ENCODE results near the gene RUFY3. TPM values are rescaled to one million over a fixed set of nuclear protein-coding genes. Genes with fewer than 3 reads are reported as not detected.

The RUFY3 gene
- total and polyA plus RNA-seq, 2 of the 13 experiments (the other 11 are each of a cell fraction or from before 2014, with no cell fraction given) = 17.9 to 25.3 TPM

DNA sequence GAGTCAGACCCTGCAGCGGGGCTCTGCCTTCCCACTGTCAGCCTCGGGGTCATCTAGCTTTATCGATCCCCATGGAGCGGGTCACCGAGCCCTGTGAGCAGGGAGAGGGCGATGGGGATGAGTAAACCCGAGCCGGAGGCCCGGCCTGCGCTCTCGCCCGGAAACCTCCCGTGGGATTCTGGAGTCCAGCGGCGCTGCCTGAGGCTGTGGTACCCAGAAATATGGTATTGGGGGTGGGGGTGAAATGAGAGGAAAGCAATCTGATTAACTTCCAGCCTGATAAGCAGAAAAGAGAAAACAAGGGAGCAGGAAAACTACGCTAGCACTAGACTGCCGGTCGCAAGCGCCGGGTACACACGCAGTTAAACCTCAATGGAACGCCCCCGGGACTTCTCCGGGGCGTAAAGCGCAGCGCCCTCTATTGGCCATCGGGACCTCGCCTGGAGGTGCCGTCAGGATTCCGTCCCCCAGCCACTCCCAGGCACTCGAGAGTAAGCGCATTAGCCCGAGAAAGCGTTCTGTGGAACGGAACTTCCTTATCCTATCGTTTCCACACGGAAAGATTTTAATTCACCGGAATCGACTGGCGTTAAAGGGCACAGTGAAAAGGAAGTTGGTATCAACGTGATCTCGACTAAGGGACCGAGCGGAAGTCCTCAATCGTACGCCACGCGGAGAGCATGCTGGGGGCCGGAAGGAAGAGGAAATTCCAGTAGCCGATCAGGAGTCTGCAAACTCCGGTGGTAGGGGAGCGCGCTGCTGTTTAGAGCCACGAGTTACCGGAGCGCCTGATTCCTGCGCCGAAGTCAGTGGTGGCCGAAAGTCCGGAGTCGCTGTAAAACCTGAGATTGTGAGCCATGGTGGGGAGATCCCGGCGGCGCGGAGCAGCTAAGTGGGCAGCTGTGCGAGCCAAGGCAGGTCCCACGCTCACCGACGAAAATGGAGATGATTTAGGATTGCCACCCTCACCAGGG lies 33.7 kb upstream of the RUFY3 start, which contains the start of gene UTP3 (continued):
- TF ChIP-seq KDM2A (CRISPR knock-in tag; IDR thresholded peaks at IDR 0.05; ENCODE audit: borderline replicate concordance, low read depth) (peak; percentile 98), BATF2 (CRISPR knock-in tag; IDR thresholded peaks at IDR 0.05) (no peak; the same call in 1 of the 2 replicates), MTERF4 (CRISPR knock-in tag; IDR thresholded peaks at IDR 0.05) (no peak; the same call in 1 of the 2 replicates), ZNF468 (CRISPR knock-in tag; IDR thresholded peaks at IDR 0.05) (no peak), ZNF83 (CRISPR knock-in tag; IDR thresholded peaks at IDR 0.05; ENCODE audit: borderline replicate concordance) (no peak), ZFP90 (CRISPR knock-in tag; IDR thresholded peaks at IDR 0.05; ENCODE audit: borderline replicate concordance) (no peak; the same call in 1 of the 2 replicates), ZNF230 (CRISPR knock-in tag; IDR thresholded peaks at IDR 0.05) (peak; percentile 71; the same call in 1 of the 2 replicates), AGO2 (optimal IDR thresholded peaks at IDR 0.05; ENCODE audit: low read depth, low read length) (no peak), ZKSCAN8 (CRISPR knock-in tag; IDR thresholded peaks at IDR 0.05; ENCODE audit: borderline replicate concordance) (peak; percentile 79), ZNF713 (CRISPR knock-in tag; IDR thresholded peaks at IDR 0.05) (no peak), ZNF251 (CRISPR knock-in tag; IDR thresholded peaks at IDR 0.05) (no peak), ZNF503 (CRISPR knock-in tag; IDR thresholded peaks at IDR 0.05) (peak; percentile 73; the same call in 1 of the 2 replicates), ZNF382 (CRISPR knock-in tag; IDR thresholded peaks at IDR 0.05; ENCODE audit: borderline replicate concordance) (no peak), FOXA1 (IDR thresholded peaks at IDR 0.05) (no peak), FOXA1 (CRISPR knock-in tag; IDR thresholded peaks at IDR 0.05) (no peak; the same call in 1 of the 2 replicates), ERF (CRISPR knock-in tag; IDR thresholded peaks at IDR 0.05) (peak; percentile 93), HNRNPUL1 (IDR thresholded peaks at IDR 0.05; ENCODE audit: low read depth, low read length) (no peak), NCOA5 (CRISPR knock-in tag; IDR thresholded peaks at IDR 0.05) (no peak), SNAPC2 (CRISPR knock-in tag; IDR thresholded peaks at IDR 0.05) (peak; percentile 42; the same call in 1 of the 2 replicates)
- TF ChIP-seq, protein P1, sequence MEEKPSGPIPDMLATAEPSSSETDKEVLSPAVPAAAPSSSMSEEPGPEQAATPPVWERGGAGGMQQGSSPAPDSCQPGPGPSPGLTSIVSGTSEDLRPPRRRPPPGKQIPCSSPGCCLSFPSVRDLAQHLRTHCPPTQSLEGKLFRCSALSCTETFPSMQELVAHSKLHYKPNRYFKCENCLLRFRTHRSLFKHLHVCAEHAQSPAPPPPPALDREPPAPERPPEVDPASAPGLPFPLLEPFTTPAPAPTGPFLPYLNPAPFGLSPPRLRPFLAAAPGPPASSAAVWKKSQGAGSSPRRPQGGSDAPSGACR (CRISPR knock-in tag; IDR thresholded peaks at IDR 0.05) = peak; percentile 90
- TF ChIP-seq, protein P2, sequence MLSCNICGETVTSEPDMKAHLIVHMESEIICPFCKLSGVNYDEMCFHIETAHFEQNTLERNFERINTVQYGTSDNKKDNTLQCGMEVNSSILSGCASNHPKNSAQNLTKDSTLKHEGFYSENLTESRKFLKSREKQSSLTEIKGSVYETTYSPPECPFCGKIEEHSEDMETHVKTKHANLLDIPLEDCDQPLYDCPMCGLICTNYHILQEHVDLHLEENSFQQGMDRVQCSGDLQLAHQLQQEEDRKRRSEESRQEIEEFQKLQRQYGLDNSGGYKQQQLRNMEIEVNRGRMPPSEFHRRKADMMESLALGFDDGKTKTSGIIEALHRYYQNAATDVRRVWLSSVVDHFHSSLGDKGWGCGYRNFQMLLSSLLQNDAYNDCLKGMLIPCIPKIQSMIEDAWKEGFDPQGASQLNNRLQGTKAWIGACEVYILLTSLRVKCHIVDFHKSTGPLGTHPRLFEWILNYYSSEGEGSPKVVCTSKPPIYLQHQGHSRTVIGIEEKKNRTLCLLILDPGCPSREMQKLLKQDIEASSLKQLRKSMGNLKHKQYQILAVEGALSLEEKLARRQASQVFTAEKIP (CRISPR knock-in tag; IDR thresholded peaks at IDR 0.05; ENCODE audit: borderline replicate concordance) = no peak
- TF ChIP-seq, protein P3, sequence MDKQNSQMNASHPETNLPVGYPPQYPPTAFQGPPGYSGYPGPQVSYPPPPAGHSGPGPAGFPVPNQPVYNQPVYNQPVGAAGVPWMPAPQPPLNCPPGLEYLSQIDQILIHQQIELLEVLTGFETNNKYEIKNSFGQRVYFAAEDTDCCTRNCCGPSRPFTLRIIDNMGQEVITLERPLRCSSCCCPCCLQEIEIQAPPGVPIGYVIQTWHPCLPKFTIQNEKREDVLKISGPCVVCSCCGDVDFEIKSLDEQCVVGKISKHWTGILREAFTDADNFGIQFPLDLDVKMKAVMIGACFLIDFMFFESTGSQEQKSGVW (CRISPR knock-in tag; IDR thresholded peaks at IDR 0.05; ENCODE audit: borderline replicate concordance) = no peak; the same call in 1 of the 2 replicates
